D721Med (cell line): ENCODE measurements around the gene SNAPC4.

Source experiments
- DNase-seq: peaks from one replicate; pipeline ENCODE4 v3.0.0; 2011; ENCODE audit warnings: low spot score; ENCODE audit not compliant: insufficient read length
- FAIRE-seq: peaks from 2 replicates; lab custom pipeline; 2011; peaks lifted over from hg19 to GRCh38; lab: Jason Lieb, UNC
- TF ChIP-seq, protein P1 (sequence below): IDR thresholded peaks from 2 replicates; pipeline ENCODE4 v1.5.1; 2012; ENCODE audit warnings: mild to moderate bottlenecking, control low read depth; ENCODE audit not compliant: insufficient read depth; ENCODE audit errors: missing control alignments

SNAPC4 gene

DNA sequence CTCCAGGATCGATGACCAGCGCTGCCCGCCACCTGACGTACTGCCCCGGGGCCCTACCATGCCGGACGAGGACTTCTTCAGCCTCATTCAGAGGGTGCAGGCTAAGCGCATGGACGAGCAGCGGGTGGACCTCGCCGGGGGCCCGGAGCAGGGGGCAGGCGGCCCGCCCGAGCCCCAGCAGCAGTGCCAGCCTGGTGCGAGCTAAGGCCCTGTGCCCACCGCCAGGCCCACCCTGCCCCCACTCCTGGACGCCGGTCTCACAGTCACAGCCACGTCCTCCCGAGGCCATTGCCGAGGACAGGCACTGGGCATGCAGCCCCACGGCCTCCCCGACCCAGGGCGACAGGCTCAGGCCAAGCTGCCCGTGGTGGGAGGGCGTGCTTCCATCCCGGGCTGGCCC, 42.0 kb downstream of the SNAPC4 start:
- FAIRE-seq (no peak), DNase-seq (no peak)
- TF ChIP-seq, protein P1, sequence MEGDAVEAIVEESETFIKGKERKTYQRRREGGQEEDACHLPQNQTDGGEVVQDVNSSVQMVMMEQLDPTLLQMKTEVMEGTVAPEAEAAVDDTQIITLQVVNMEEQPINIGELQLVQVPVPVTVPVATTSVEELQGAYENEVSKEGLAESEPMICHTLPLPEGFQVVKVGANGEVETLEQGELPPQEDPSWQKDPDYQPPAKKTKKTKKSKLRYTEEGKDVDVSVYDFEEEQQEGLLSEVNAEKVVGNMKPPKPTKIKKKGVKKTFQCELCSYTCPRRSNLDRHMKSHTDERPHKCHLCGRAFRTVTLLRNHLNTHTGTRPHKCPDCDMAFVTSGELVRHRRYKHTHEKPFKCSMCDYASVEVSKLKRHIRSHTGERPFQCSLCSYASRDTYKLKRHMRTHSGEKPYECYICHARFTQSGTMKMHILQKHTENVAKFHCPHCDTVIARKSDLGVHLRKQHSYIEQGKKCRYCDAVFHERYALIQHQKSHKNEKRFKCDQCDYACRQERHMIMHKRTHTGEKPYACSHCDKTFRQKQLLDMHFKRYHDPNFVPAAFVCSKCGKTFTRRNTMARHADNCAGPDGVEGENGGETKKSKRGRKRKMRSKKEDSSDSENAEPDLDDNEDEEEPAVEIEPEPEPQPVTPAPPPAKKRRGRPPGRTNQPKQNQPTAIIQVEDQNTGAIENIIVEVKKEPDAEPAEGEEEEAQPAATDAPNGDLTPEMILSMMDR, result no peak

GRCh38 chr9:136357202-136357725, 42.7 kb downstream of the SNAPC4 start:
- TF ChIP-seq, protein P1, result no peak
- no peak for DNase-seq
- no peak for FAIRE-seq

DNA sequence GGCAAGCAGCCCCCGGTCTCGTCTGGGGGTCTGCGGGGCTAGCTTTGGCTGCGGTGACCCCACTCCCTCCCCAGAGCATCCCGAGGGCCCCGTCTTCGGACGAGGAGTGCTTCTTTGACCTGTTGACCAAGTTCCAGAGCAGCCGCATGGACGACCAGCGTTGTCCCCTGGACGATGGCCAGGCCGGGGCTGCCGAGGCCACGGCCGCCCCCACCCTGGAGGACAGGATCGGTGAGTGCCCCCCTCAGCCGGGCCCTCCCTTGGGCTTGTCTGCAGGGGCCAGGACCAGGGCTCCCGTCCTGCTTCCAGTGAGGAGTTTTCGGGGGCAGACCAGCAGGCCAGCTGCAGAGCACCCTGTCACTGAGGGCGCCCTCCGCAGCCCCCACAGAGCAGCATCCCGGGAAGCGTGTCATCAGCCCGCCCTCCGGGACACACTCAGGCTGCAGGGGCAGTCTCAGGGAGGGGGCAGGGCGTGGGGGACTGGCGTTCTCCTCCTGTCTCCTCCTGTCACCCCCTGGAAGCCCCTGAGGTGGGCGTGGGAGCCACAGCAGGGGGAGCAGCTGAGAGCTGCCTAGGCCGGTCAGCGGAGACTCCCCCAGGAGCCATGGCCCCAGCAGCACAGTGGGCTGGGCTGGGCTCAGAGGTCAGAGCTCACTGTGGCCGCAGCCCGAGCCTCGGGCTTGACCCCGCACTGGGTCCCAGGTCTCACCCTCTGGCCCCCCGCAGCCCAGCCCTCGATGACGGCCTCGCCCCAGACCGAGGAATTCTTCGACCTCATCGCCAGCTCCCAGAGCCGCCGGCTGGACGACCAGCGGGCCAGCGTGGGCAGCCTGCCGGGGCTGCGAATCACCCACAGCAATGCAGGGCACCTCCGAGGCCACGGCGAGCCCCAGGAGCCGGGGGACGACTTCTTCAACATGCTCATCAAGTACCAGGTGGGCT, 44.1 kb downstream of the SNAPC4 start:
- TF ChIP-seq, protein P1, result no peak
- FAIRE-seq, result no peak
- DNase-seq, result no peak

DNA sequence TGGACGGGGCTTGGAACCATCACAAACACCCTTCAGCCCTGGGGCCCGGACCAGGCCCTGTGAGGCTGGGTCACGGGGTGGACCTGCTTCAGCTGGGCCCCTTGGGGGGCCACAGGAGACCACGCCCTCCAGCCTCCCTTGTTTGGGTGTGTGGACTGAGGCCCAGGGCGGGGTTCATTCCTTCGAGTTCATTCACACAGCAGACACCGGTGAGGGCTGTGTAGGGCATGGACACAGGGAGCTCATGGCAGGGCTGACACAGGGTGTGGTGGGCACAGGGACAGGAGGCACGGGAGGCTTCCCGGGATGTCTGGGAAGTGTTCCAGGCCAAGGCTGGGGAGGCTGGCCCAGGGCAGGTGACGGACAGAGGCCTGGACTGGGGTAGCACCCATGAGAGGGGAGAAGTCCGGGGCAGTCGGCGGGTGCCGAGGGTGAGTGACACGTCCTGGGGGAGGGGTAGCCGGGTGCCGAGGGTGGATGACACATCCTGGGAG, 45.3 kb downstream of the SNAPC4 start:
- TF ChIP-seq, protein P1, result no peak
- DNase-seq (no peak), FAIRE-seq (no peak)

- no peak for DNase-seq
Measured at GRCh38 chr9:136353757-136354488, 46.0 kb downstream of the SNAPC4 start.

GRCh38 chr9:136353088-136353487, 46.9 kb downstream of the SNAPC4 start:
- FAIRE-seq (no peak), DNase-seq (no peak)
- TF ChIP-seq, protein P1, result no peak

More at GRCh38 chr9:136353757-136354488, 46.0 kb downstream of the SNAPC4 start:
- no peak for FAIRE-seq
- TF ChIP-seq, protein P1, result no peak
